Activated B cell treated with CpG ODN at 0.5 μM for 24 hours (primary cell): ENCODE results near the gene CNNM3. TPM values are rescaled to one million over a fixed set of nuclear protein-coding genes. Genes with fewer than 3 reads are reported as not detected.

Experiments used
- ATAC-seq: fragments of 200-7000 bp; cut with Tn5 transposase; one replicate; pipeline ENCODE4 v1.10.0; 2021; ENCODE audit warnings: low read depth, mild to moderate bottlenecking, moderate library complexity
- CTCF ChIA-PET: fragments of 350-600 bp; sonication (Branson Sonifier 250); formaldehyde crosslinking; loops from one replicate; lab custom pipeline; 2021; ENCODE audit warnings: antibody characterized with exemption; lab: Charles Lee
- POLR2A ChIA-PET: fragments of 350-600 bp; sonication (Branson Sonifier 250); formaldehyde crosslinking; loops from one replicate; lab custom pipeline; 2021; ENCODE audit warnings: antibody characterized with exemption; lab: Charles Lee
- DNase-seq: peaks from one replicate; pipeline ENCODE4 v3.0.0; 2022
- H3K27ac Mint-ChIP-seq: one replicate; pipeline ENCODE4 v1.8.0; 2020; ENCODE audit warnings: mixed read lengths
- H3K27me3 Mint-ChIP-seq: one replicate; pipeline ENCODE4 v1.8.0; 2021; ENCODE audit warnings: mixed read lengths
- H3K36me3 Mint-ChIP-seq: one replicate; pipeline ENCODE4 v1.8.0; 2021; ENCODE audit warnings: low read depth, mixed read lengths
- H3K4me1 Mint-ChIP-seq: one replicate; pipeline ENCODE4 v1.8.0; 2021; ENCODE audit warnings: mixed read lengths
- H3K4me3 Mint-ChIP-seq: one replicate; pipeline ENCODE4 v1.8.0; 2020; ENCODE audit warnings: mild to moderate bottlenecking, mixed read lengths
- H3K9me3 Mint-ChIP-seq: one replicate; pipeline ENCODE4 v1.8.0; 2020; ENCODE audit warnings: mixed read lengths
- CTCF ChIP-seq: fragments of 200-600 bp; IDR thresholded peaks from one replicate; pipeline ENCODE4 v1.8.0; 2022; ENCODE audit warnings: antibody characterized with exemption, mild to moderate bottlenecking
- intact Hi-C: fragments of 100-400 bp; cut with micrococcal nuclease; formaldehyde crosslinking; loops from one replicate; pipeline ENCODE4 v1.15.1; 2024
- total RNA-seq: library from RNA; stranded (reverse); gene quantifications from 2 replicates; pipeline ENCODE4 v1.2.3, GENCODE V29; 2022

The CNNM3 gene
- total RNA-seq, 1 donor from 2014 or later = 20.3 TPM

GRCh38 chr2:96868555-96869280, 52.6 kb downstream of the CNNM3 start:
- Mint-ChIP-seq H3K4me1 (peaks cover 27% of the 10 kb centered on the region), H3K27me3 (peaks cover 26% of the 10 kb centered on the region), H3K4me3 (peak overlapping the region; percentile 75), H3K36me3 (no peaks in the 10 kb centered on the region), H3K27ac (no peak overlapping the region), H3K9me3 (no peaks in the 10 kb centered on the region)
- intact Hi-C loops = loop anchor here (1.0 kb wide), 2 partner anchors 10 to 29 kb away; partner anchors contain the start of gene ANKRD39
- no peak for TF ChIP-seq CTCF
- DNase-seq = peak; percentile 40
- peak; percentile 39 for ATAC-seq
- ChIA-PET POLR2A (interaction anchor here (0.6 to 2.5 kb wide), 3 partner anchors 11 to 725 kb away, joined by 3 to 17 read pairs (median 3); partner anchors contain the start of gene ANKRD39), CTCF (interaction anchor here (1.2 to 3.0 kb wide), 2 partner anchors 11 to 86 kb away, joined by 4 to 16 read pairs; partner anchors contain the start of gene ANKRD39)

GRCh38 chr2:96869281-96869821, 53.3 kb downstream of the CNNM3 start:
- Mint-ChIP-seq H3K4me1 (peaks cover 34% of the 10 kb centered on the region), H3K36me3 (no peaks in the 10 kb centered on the region), H3K27me3 (peaks cover 26% of the 10 kb centered on the region), H3K27ac (no peak overlapping the region), H3K9me3 (no peaks in the 10 kb centered on the region), H3K4me3 (no peak overlapping the region)
- DNase-seq (no peak), ATAC-seq (peak; percentile 4)
- ChIA-PET CTCF (interaction anchor here (1.2 to 3.0 kb wide), 2 partner anchors 12 to 85 kb away, joined by 4 to 16 read pairs; partner anchors contain the start of gene ANKRD39), POLR2A (interaction anchor here (1.1 to 2.5 kb wide), 2 partner anchors 12 to 244 kb away, joined by 3 to 17 read pairs; partner anchors contain the start of gene ANKRD39)
- intact Hi-C loops = loop anchor here (1.0 kb wide), 1 partner anchor 30 kb away; no protein-coding TSS in a partner anchor
- no peak for TF ChIP-seq CTCF

DNA sequence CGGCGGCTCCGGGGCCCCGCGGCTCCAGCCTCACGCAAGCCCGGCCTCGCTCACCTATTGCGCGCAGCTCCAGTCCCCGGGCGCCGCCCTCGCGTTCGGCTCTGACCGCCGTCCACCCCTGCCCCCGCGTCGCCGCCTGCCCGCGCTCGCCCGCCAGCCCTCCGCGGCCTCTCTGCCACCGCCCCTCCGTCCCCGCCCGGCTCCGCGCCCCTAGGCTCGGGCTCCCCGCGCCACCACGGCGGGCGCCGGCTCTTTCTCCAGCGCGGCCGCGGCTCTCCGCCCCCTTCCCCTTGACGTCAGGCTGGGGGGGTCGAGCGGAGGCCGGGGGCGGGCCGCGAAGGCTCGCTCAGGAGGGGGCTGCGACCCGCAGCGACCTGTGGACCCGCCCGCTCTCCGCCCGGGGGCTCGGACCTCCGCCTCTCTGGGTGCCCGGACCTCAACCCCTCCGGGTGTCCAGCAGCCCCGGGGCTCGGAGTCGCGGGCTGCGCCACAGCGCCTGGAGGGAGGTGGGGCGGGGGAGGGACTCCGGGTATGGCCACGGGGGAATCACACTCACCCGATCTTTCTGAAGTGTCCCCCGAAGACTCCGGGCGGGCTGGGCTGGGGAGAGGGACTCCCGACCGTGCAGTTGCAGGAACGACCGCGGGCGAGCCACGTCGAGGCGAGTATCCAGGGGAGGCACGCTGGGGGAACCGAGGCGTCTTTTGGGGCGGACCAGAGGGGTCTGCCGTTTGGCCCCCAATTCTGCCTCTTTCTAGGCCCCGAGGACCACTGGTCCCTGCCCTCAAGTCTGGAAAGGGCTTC, 54.0 kb downstream of the CNNM3 start, which contains the start of gene SEMA4C:
TSS of gene SEMA4C (minus strand) at position 259 of the 804 bp plus-strand sequence. CDS start 2,194 bp downstream, outside the sequence.
- H3K27me3 Mint-ChIP-seq = peaks cover 26% of the 10 kb centered on the region
- no peaks in the 10 kb centered on the region for H3K36me3 Mint-ChIP-seq
- ChIA-PET POLR2A (interaction anchor here (2.4 kb wide), 1 partner anchor 12 kb away, joined by 15 read pairs; the partner anchor contains the start of gene ANKRD39), CTCF (interaction anchor here (5.6 kb wide), 1 partner anchor 12 kb away, joined by 33 read pairs; the partner anchor contains the start of gene ANKRD39)
- ATAC-seq (peak; percentile 12), DNase-seq (peak; percentile 56)
- H3K9me3 Mint-ChIP-seq = no peaks in the 10 kb centered on the region
- no peak for TF ChIP-seq CTCF
- intact Hi-C loops = loop anchor here (1.0 to 5.0 kb wide), 3 partner anchors 31 to 242 kb away; partner anchors contain the start of gene ANKRD36
- H3K4me1 Mint-ChIP-seq = peaks cover 40% of the 10 kb centered on the region
- H3K4me3 Mint-ChIP-seq = peak within 1 kb of the TSS; percentile 78
- H3K27ac Mint-ChIP-seq = peak within 1 kb of the TSS; percentile 18

GRCh38 chr2:96870626-96871255, 54.7 kb downstream of the CNNM3 start:
- Mint-ChIP-seq H3K9me3 (no peaks in the 10 kb centered on the region), H3K4me1 (peaks cover 42% of the 10 kb centered on the region), H3K36me3 (no peaks in the 10 kb centered on the region), H3K27me3 (peaks cover 22% of the 10 kb centered on the region), H3K4me3 (peak overlapping the region; percentile 78), H3K27ac (peak overlapping the region; percentile 18)
- intact Hi-C loops = loop anchor here (5.0 kb wide), 2 partner anchors 82 to 242 kb away; partner anchors contain the start of gene ANKRD36
- ATAC-seq = no peak
- no peak for DNase-seq
- no peak for TF ChIP-seq CTCF
- POLR2A ChIA-PET = interaction anchor here (2.4 kb wide), 1 partner anchor 13 kb away, joined by 15 read pairs; the partner anchor contains the start of gene ANKRD39
- CTCF ChIA-PET = interaction anchor here (5.6 kb wide), 1 partner anchor 13 kb away, joined by 33 read pairs; the partner anchor contains the start of gene ANKRD39
